Pancreas (tissue), 10 donors: ENCODE measurements around the gene SARS1. TPM values are rescaled to one million over a fixed set of nuclear protein-coding genes. Genes with fewer than 3 reads are reported as not detected.
A peak's percentile ranks its signal among the peaks of the same experiment; 100 is the strongest.
"Not testable (repeated sequence)": the region's sequence is repeated elsewhere in the genome, so short reads cannot be mapped to it uniquely, and the experiment has no call there.

Source experiments
- ATAC-seq, 4 donors: fragments of 200-7000 bp; cut with Tn5 transposase; one replicate each; pipeline versions ENCODE4 v1.8.0 to v1.9.1; 2020; ENCODE audit warnings: mild to moderate bottlenecking in 4 of 4, moderate library complexity in 4 of 4
- DNase-seq, 6 donors: peaks; one replicate each; pipeline ENCODE4 v3.0.0-alpha.2; 2020
- FAIRE-seq: peaks from 2 replicates; lab custom pipeline; 2012; peaks lifted over from hg19 to GRCh38; lab: Jason Lieb, UNC
- H3K27ac ChIP-seq, 4 donors: fragments of 200-600 bp; sonication (generic); 1 replicate in 3 of 4; 2 replicates in 1 of 4; pipeline versions ENCODE4 v1.5.0 to v1.8.0; 2020
- H3K27me3 ChIP-seq, 4 donors: fragments of 200-600 bp; one replicate each; pipeline ENCODE4 v1.8.0; 2021
- H3K36me3 ChIP-seq, 3 donors: fragments of 200-600 bp; sonication (generic) in 1 of 3; one replicate each; pipeline versions ENCODE4 v1.5.0 to v1.8.0; 2020 to 2021
- H3K4me1 ChIP-seq, 3 donors: fragments of 200-600 bp; one replicate each; pipeline ENCODE4 v1.8.0; 2021
- H3K4me3 ChIP-seq, 4 donors: fragments of 200-600 bp; sonication (generic) in 2 of 4; one replicate each; pipeline versions ENCODE4 v1.5.0 to v1.8.0; 2020 to 2021
- H3K9me3 ChIP-seq, 4 donors: fragments of 200-600 bp; one replicate each; pipeline ENCODE4 v1.8.0; 2021
- WGBS, 2 donors: extraction: QIAGEN DNeasy Blood & Tissue Kit; methylation state at CpG; one replicate each; pipeline ENCODE4 v1.1.7; 2013; 5-methylcytosine and 5-hydroxymethylcytosine counted together
- intact Hi-C, 3 donors: fragments of 100-400 bp; cut with DNase I; formaldehyde crosslinking; loops; one replicate each; pipeline versions ENCODE4 v1.11.1 to v1.14.2; 2022
- polyA plus RNA-seq, 2 donors: library from polyadenylated mRNA; stranded (reverse); fragments of 200-250 nt; gene quantifications; one replicate each; pipeline ENCODE4 v1.2.3, GENCODE V29; 2013
- total RNA-seq, 6 donors: library from RNA; stranded (reverse); fragmentation: NEBNext Ultra II Directional in 4 of 6; extraction: Animal tissue kit (Norgen Biotek cat#: 25700) in 4 of 6; gene quantifications; one replicate each; pipeline versions ENCODE4 v1.2.1 to v1.2.4, GENCODE V29; 2021 to 2023
- TF ChIP-seq, protein P1 (sequence below), 4 donors: fragments of 200-600 bp; sonication (generic) in 3 of 4; IDR thresholded peaks; one replicate each; pipeline versions ENCODE4 v1.5.0 to v1.8.0; 2021; ENCODE audit warnings: antibody characterized with exemption in 4 of 4
- donor health status: healthy with polysubstance abuse.
- donor health status: DM: no; HTN: no; CAD: no; lungs with moderate emphysema.
- donor health status: DM: no; HTN: no; CAD: no.
- donor health status: control.
- donor health status: control.
- donor health status: Bipolar disorder and iron deficiency.
- donor health status: DM: yes; HTN: yes; CAD: no.
- donor health status: DM: no; HTN: no; CAD: no.
- donor health status: DM: no; HTN: no; CAD: no.
- donor health status: DM: yes; HTN: yes; CAD: no.

Gene SARS1
- total and polyA plus RNA-seq, 8 donors = 50.5 to 270 (median 115) TPM

DNA sequence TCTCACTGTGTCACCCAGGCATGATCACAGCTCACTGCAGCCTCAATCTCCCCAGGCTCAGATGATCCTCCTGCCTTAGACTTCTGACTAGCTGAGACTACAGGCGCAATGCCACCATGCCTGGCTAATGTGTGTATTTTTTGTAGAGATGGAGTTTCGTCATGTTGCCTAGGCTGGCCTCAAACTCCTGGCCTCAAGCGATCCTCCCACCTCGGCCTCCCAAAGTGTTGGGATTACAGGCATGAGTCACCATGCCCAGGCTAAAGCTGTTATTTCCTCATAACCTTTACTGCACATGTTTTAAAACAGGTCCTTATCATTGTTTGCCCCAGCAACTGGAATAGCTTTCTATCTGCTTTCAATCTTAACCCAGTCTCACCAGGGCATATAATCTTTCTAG is 2.9 kb downstream of the SARS1 start:
- no peak for FAIRE-seq
- intact Hi-C loops = no loop called here
- DNase-seq = no peak

DNA sequence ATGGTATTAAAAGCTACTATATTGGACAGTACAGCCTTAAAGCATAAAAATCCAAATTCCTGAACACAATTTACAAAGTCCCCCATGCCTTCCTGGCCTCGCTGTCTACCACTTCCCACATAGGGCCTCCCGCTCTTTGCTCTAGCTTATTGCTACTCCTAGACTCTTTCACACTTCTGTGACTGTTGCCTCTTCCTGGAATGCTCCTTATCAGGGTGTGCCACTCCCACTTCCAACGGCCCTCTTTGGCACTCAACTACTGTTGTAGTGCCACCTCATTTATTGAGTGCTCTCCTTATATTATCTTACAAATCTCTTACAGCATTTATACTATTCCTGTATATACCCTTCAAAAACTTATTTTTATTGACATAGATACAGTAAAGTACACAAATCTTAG is 4.8 kb downstream of the SARS1 start:
- H3K27me3 ChIP-seq = no peaks in the 10 kb centered on the region
- H3K36me3 ChIP-seq = peaks cover 0 to 5% (median 0%) of the 10 kb centered on the region in 3 donors
- FAIRE-seq = no peak
- H3K4me3 ChIP-seq = no peak overlapping the region
- no peaks in the 10 kb centered on the region for H3K9me3 ChIP-seq
- TF ChIP-seq, protein P1, sequence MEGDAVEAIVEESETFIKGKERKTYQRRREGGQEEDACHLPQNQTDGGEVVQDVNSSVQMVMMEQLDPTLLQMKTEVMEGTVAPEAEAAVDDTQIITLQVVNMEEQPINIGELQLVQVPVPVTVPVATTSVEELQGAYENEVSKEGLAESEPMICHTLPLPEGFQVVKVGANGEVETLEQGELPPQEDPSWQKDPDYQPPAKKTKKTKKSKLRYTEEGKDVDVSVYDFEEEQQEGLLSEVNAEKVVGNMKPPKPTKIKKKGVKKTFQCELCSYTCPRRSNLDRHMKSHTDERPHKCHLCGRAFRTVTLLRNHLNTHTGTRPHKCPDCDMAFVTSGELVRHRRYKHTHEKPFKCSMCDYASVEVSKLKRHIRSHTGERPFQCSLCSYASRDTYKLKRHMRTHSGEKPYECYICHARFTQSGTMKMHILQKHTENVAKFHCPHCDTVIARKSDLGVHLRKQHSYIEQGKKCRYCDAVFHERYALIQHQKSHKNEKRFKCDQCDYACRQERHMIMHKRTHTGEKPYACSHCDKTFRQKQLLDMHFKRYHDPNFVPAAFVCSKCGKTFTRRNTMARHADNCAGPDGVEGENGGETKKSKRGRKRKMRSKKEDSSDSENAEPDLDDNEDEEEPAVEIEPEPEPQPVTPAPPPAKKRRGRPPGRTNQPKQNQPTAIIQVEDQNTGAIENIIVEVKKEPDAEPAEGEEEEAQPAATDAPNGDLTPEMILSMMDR (IDR thresholded peaks at IDR 0.05) = no peak
- no peak for ATAC-seq
- peaks cover 20 to 27% (median 24%) of the 10 kb centered on the region in 3 donors for H3K4me1 ChIP-seq
- intact Hi-C loops = no loop called here
- WGBS, 2 donors = 64 to 68% methylated on average over 3 of the region's 3 CpGs
- H3K27ac ChIP-seq = no peak overlapping the region
- no peak for DNase-seq

More for the DNA sequence above, 2.9 kb downstream of the SARS1 start:
- no peaks in the 10 kb centered on the region for H3K9me3 ChIP-seq
- peaks cover 0 to 5% (median 0%) of the 10 kb centered on the region in 3 donors for H3K36me3 ChIP-seq
- TF ChIP-seq, protein P1 (IDR thresholded peaks at IDR 0.05) = no peak
- no peaks in the 10 kb centered on the region for H3K27me3 ChIP-seq
- no peak overlapping the region for H3K4me3 ChIP-seq
- peaks cover 20 to 29% (median 24%) of the 10 kb centered on the region in 3 donors for H3K4me1 ChIP-seq
- 85 to 90% methylated on average over 4 of the region's 4 CpGs for WGBS, 2 donors
- peak overlapping the region in 1 of 4 donors; percentile 28 for H3K27ac ChIP-seq
- ATAC-seq = no peak

- FAIRE-seq, H3K27ac ChIP-seq, H3K36me3 ChIP-seq, DNase-seq, intact Hi-C loops, H3K4me3 ChIP-seq, H3K27me3 ChIP-seq, ATAC-seq, H3K9me3 ChIP-seq: not testable (repeated sequence)
- WGBS, 2 donors = 96 to 98% methylated on average over 9 of the region's 9 CpGs
- peaks cover 12 to 14% (median 14%) of the 10 kb centered on the region in 3 donors for H3K4me1 ChIP-seq
Observed at GRCh38 chr1:109221201-109221600, 7.5 kb downstream of the SARS1 start.

GRCh38 chr1:109225308-109225707 is 11.6 kb downstream of the SARS1 start:
- Histone ChIP-seq H3K4me1 (no peaks in the 10 kb centered on the region), H3K4me3 (no peak overlapping the region), H3K27me3 (no peaks in the 10 kb centered on the region), H3K9me3 (no peaks in the 10 kb centered on the region), H3K36me3 (peaks cover 5 to 25% (median 19%) of the 10 kb centered on the region in 3 donors), H3K27ac (no peak overlapping the region)
- WGBS, 2 donors = 90 to 94% methylated on average over 3 of the region's 3 CpGs
- intact Hi-C loops = no loop called here
- no peak for ATAC-seq
- TF ChIP-seq, protein P1 (IDR thresholded peaks at IDR 0.05) = no peak
- no peak for FAIRE-seq
- no peak for DNase-seq

GRCh38 chr1:109225711-109226445 is 12.2 kb downstream of the SARS1 start:
- Histone ChIP-seq H3K36me3 (peaks cover 5 to 31% (median 24%) of the 10 kb centered on the region in 3 donors), H3K27ac (no peak overlapping the region), H3K27me3 (no peaks in the 10 kb centered on the region), H3K9me3 (no peaks in the 10 kb centered on the region), H3K4me3 (no peak overlapping the region), H3K4me1 (no peaks in the 10 kb centered on the region)
- FAIRE-seq (no peak), DNase-seq (no peak), ATAC-seq (no peak)
- 94 to 96% methylated on average over 5 of the region's 5 CpGs for WGBS, 2 donors
- TF ChIP-seq, protein P1 (IDR thresholded peaks at IDR 0.05) = no peak
- intact Hi-C loops = no loop called here
